Hepatocyte (in vitro differentiated cells): Measurements from ENCODE around the gene SESN1. TPM values are rescaled to one million over a fixed set of nuclear protein-coding genes. Genes with fewer than 3 reads are reported as not detected.
"Not testable (repeated sequence)": the region's sequence is repeated elsewhere in the genome, so short reads cannot be mapped to it uniquely, and the experiment has no call there.

ENCODE experiments used
- DNase-seq: peaks from one replicate; pipeline ENCODE4 v3.0.0-alpha.2; 2016; ENCODE audit warnings: low spot score
- H2AFZ ChIP-seq: fragments of 200-600 bp; sonication (generic); 2 replicates; pipeline ENCODE4 v1.6.0; 2016; ENCODE audit warnings: antibody characterized with exemption, mild to moderate bottlenecking
- H3K27ac ChIP-seq: fragments of 200-600 bp; sonication (generic); 2 replicates; pipeline ENCODE4 v1.5.1; 2016; ENCODE audit warnings: mild to moderate bottlenecking
- H3K27me3 ChIP-seq: fragments of 200-600 bp; sonication (generic); 2 replicates; pipeline ENCODE4 v1.6.1; 2016
- H3K36me3 ChIP-seq: fragments of 200-600 bp; sonication (generic); replicated peaks from 2 replicates; pipeline ENCODE4 v1.5.1; 2016; ENCODE audit warnings: low read depth; ENCODE audit not compliant: insufficient read depth
- H3K4me1 ChIP-seq: fragments of 200-600 bp; sonication (generic); 2 replicates; pipeline ENCODE4 v1.5.1; 2016; ENCODE audit warnings: mild to moderate bottlenecking, moderate library complexity; ENCODE audit not compliant: insufficient read depth
- H3K4me2 ChIP-seq: fragments of 200-600 bp; sonication (generic); 2 replicates; pipeline ENCODE4 v1.6.0; 2016
- H3K4me3 ChIP-seq: fragments of 200-600 bp; sonication (generic); 2 replicates; pipeline ENCODE4 v1.5.1; 2016; ENCODE audit warnings: mild to moderate bottlenecking
- H3K79me2 ChIP-seq: fragments of 200-600 bp; sonication (generic); 2 replicates; pipeline ENCODE4 v1.6.0; 2017; ENCODE audit warnings: mild to moderate bottlenecking
- H3K9me2 ChIP-seq: fragments of 200-600 bp; sonication (generic); replicated peaks from 2 replicates; pipeline ENCODE4 v1.6.0; 2017; ENCODE audit warnings: mild to moderate bottlenecking; ENCODE audit not compliant: insufficient read depth
- H3K9me3 ChIP-seq: fragments of 200-600 bp; sonication (generic); 2 replicates; pipeline ENCODE4 v1.5.1; 2016; ENCODE audit warnings: low read depth, mild to moderate bottlenecking
- H4K20me1 ChIP-seq: fragments of 200-600 bp; sonication (generic); 2 replicates; pipeline ENCODE4 v1.6.0; 2016; ENCODE audit warnings: mild to moderate bottlenecking; ENCODE audit not compliant: insufficient read depth, poor library complexity, severe bottlenecking
- EZH2 ChIP-seq: fragments of 200-600 bp; sonication (generic); IDR thresholded peaks from 2 replicates; pipeline ENCODE4 v1.6.1; 2016; ENCODE audit warnings: antibody characterized with exemption, mild to moderate bottlenecking, borderline replicate concordance
- EZH2phosphoT487 ChIP-seq: fragments of 200-600 bp; sonication (generic); IDR thresholded peaks from one replicate; pipeline ENCODE4 v1.6.1; 2018; ENCODE audit warnings: antibody characterized with exemption, mild to moderate bottlenecking, low read depth, moderate library complexity; ENCODE audit not compliant: unreplicated experiment, severe bottlenecking
- WGBS: methylation state at CpG from one replicate; pipeline ENCODE4 v1.1.6; 2016; ENCODE audit warnings: low lambda C conversion rate; ENCODE audit errors: missing lambda C conversion rate; 5-methylcytosine and 5-hydroxymethylcytosine counted together
- polyA plus RNA-seq: library from polyadenylated mRNA; unstranded; fragments of >200 nt; fragmentation: Nextera tagmentation; extraction: Ambion mirVana; gene quantifications from 2 replicates; pipeline ENCODE4 v1.2.1, GENCODE V29; 2016
- total RNA-seq: library from RNA; depleted of rRNA; stranded (reverse); fragments of >200 nt; gene quantifications from 2 replicates; pipeline ENCODE4 v1.2.3, GENCODE V29; 2014
- TF ChIP-seq, protein P1 (sequence below): fragments of 200-600 bp; sonication (generic); IDR thresholded peaks from 2 replicates; pipeline ENCODE4 v1.5.1; 2016; ENCODE audit warnings: antibody characterized with exemption, mild to moderate bottlenecking; ENCODE audit not compliant: poor library complexity

Gene SESN1
- total and polyA plus RNA-seq, 2 experiments from 2014 or later = 29.1 to 59.1 TPM

DNA sequence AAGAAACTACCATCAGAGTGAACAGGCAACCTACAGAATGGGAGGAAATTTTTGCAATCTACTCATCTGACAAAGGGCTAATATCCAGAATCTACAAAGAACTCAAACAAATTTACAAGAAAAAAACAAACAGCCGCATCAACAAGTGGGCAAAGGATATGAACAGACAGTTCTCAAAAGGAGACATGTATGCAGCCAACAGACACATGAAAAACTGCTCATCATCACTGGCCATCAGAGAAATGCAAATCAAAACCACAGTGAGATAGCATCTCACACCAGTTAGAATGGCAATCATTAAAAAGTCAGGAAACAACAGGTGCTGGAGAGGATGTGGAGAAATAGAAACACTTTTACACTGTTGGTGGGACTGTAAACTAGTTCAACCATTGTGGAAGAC lies 41.0 kb upstream of the SESN1 start:
- H3K4me2 ChIP-seq, H3K27ac ChIP-seq, H4K20me1 ChIP-seq, H3K27me3 ChIP-seq, H3K4me1 ChIP-seq, H3K36me3 ChIP-seq, H3K79me2 ChIP-seq, H3K9me2 ChIP-seq, DNase-seq, H3K4me3 ChIP-seq, H3K9me3 ChIP-seq, H2AFZ ChIP-seq: not testable (repeated sequence)
- 96% methylated on average over 1 of the region's 1 CpG for WGBS

DNA sequence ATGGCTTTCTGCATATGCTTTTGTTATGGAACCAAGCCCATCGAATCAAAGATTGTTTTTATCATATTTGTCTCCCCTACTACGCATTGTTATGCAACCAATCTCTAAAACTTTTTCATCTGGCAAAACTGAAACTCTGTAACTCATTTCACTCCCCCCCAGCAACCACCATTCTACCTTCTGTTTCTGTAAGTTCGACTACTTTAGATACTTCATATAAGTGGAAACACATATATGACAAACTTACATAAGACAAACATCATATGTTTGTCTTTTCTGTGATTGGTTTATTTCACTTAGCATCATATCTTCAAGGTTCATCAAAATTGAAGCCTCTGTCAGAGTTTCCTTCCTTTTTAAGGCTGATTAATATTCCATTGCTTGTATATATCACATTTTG lies 35.4 kb upstream of the SESN1 start:
- Histone ChIP-seq H3K79me2 (no peaks in the 10 kb centered on the region), H3K36me3 (no peaks in the 10 kb centered on the region), H4K20me1 (no peaks in the 10 kb centered on the region), H3K4me3 (no peak overlapping the region), H2AFZ (no peak overlapping the region), H3K4me1 (no peaks in the 10 kb centered on the region), H3K9me3 (no peaks in the 10 kb centered on the region), H3K27me3 (no peaks in the 10 kb centered on the region), H3K4me2 (no peak overlapping the region), H3K9me2 (no peaks in the 10 kb centered on the region), H3K27ac (no peak overlapping the region)
- no peak for DNase-seq
- 87% methylated on average over 3 of the region's 3 CpGs for WGBS
- TF ChIP-seq EZH2 (no peak), EZH2phosphoT487 (no peak)
- TF ChIP-seq, protein P1, sequence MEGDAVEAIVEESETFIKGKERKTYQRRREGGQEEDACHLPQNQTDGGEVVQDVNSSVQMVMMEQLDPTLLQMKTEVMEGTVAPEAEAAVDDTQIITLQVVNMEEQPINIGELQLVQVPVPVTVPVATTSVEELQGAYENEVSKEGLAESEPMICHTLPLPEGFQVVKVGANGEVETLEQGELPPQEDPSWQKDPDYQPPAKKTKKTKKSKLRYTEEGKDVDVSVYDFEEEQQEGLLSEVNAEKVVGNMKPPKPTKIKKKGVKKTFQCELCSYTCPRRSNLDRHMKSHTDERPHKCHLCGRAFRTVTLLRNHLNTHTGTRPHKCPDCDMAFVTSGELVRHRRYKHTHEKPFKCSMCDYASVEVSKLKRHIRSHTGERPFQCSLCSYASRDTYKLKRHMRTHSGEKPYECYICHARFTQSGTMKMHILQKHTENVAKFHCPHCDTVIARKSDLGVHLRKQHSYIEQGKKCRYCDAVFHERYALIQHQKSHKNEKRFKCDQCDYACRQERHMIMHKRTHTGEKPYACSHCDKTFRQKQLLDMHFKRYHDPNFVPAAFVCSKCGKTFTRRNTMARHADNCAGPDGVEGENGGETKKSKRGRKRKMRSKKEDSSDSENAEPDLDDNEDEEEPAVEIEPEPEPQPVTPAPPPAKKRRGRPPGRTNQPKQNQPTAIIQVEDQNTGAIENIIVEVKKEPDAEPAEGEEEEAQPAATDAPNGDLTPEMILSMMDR = no peak

DNA sequence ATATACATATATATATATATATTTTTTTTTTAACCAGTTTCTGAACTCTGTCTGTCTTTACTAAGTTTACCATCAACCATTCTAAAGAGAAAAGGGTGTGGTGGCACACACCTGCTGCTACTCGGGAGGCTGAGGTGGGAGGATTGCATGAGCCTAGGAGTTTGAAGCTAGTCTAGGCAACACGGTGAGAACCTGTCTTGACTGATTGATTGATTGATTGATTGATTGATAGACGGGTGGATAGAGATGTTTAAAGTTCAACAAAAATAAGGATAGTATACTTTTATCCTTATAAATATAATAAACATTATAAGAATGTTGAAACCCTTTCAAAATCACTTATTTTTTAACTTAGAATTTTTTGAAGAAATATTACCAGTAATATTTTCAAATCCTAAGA lies 30.9 kb upstream of the SESN1 start:
- Histone ChIP-seq H2AFZ (no peak overlapping the region), H3K4me1 (peaks cover 7% of the 10 kb centered on the region), H3K9me3 (no peaks in the 10 kb centered on the region), H3K79me2 (peaks cover 15% of the 10 kb centered on the region), H3K4me3 (no peak overlapping the region), H4K20me1 (no peaks in the 10 kb centered on the region), H3K36me3 (no peaks in the 10 kb centered on the region), H3K27me3 (no peaks in the 10 kb centered on the region), H3K4me2 (no peak overlapping the region), H3K27ac (no peak overlapping the region), H3K9me2 (no peaks in the 10 kb centered on the region)
- WGBS = 84% methylated on average over 3 of the region's 3 CpGs
- DNase-seq = no peak
- TF ChIP-seq, protein P1 = no peak
- no peak for TF ChIP-seq EZH2phosphoT487
- TF ChIP-seq EZH2 = no peak

DNA sequence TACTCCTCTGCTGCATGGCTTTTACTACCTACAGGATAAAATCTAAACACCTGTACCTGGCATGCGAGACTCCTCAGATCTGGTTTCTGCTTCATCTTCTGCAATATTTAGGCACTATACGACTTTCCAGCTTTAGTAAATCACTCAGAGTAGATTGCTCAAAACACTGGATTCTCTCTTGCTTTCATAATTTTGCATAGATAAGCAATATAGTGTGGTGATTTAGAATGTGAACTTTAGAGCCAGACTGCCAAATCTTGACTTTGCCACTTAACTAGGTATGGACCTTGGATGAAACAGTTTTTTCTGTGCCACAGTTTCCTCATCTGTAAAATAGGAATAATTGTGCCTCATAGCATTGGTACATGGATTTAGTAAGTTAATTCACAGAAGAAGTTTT lies 29.6 kb upstream of the SESN1 start:
- H3K36me3 ChIP-seq = no peaks in the 10 kb centered on the region
- no peaks in the 10 kb centered on the region for H3K9me3 ChIP-seq
- no peak overlapping the region for H3K27ac ChIP-seq
- H3K27me3 ChIP-seq = no peaks in the 10 kb centered on the region
- H3K4me2 ChIP-seq = no peak overlapping the region
- WGBS = 92% methylated on average over 2 of the region's 2 CpGs
- H3K4me1 ChIP-seq = peaks cover 11% of the 10 kb centered on the region
- H4K20me1 ChIP-seq = no peaks in the 10 kb centered on the region
- TF ChIP-seq EZH2 (no peak), EZH2phosphoT487 (no peak)
- TF ChIP-seq, protein P1 = no peak
- no peak overlapping the region for H2AFZ ChIP-seq
- H3K79me2 ChIP-seq = peaks cover 18% of the 10 kb centered on the region
- H3K9me2 ChIP-seq = no peaks in the 10 kb centered on the region
- no peak overlapping the region for H3K4me3 ChIP-seq
- no peak for DNase-seq
